Ureter (tissue), 1 donor: ENCODE measurements around the gene SURF1. TPM values are rescaled to one million over a fixed set of nuclear protein-coding genes. Genes with fewer than 3 reads are reported as not detected.

ENCODE experiments used
- DNase-seq: peaks from one replicate; pipeline ENCODE4 v3.0.0-alpha.2; 2020; ENCODE audit warnings: low spot score
- total RNA-seq: library from RNA; stranded (reverse); gene quantifications from one replicate; pipeline ENCODE4 v1.2.4, GENCODE V29; 2023
- donor health status: DM: yes; HTN: yes; CAD: no.

The SURF1 gene
- total RNA-seq, 1 donor from 2014 or later, result 42.2 TPM

DNA sequence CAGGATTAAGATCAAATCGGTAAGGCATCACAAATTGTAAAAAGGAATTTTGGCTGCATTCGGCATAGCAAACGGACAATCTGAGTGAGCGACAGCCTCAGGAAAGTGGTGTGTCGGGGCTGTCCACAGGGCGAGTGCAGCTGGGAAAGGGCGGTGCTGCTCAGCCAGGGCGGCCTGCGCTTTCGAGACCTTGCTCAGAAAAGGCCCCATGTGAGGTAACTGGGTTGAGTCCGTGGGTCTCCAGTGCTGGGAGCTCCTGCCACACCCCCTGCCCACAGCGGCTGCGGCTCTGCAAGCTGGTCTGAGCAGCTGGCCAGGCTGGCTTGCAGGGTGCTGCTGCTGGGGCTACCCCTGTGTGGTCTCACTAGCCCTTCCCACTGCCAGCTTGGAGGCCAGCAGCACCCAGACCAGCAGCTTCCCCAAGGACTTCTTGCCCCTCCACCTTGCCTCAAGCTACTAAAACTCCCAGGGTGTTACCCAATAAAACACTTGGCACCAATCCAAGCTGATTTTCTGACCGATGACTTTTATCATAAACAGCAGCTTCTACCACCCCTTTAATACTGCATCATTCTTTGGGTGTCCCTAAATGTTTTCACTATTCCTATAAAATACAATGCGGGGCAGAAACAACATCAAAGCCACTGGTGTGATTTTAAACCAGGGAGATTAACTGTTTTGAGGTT lies 6.2 kb upstream of the SURF1 start:
- DNase-seq, result no peak

DNA sequence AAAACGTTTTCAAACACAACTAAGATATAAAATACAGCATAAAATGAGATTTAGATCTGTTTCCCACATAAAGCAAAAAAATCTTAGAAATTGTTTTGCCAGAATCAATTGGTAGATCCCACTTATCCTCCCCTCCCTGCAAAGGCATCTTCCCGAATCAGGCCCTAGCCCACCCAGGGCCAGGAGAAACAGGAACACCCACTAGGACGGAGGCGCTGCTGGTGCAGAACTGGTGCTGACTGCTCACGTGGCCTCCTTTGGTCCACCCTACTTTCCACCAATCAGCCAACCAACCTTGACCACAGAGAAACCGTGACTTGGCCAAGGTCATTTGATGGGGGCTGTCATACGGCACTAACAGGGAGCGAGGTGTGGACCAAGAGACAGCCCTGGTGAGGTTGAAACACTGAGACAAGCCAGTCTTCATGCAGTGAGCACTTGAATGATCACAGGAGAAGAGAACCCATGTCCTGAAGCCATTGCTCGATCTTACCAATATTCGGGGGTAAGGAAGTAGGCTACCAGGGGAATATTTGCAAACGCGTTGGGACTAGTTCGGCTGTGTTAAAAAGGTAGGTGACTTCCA lies 5.3 kb upstream of the SURF1 start:
- no peak for DNase-seq

DNA sequence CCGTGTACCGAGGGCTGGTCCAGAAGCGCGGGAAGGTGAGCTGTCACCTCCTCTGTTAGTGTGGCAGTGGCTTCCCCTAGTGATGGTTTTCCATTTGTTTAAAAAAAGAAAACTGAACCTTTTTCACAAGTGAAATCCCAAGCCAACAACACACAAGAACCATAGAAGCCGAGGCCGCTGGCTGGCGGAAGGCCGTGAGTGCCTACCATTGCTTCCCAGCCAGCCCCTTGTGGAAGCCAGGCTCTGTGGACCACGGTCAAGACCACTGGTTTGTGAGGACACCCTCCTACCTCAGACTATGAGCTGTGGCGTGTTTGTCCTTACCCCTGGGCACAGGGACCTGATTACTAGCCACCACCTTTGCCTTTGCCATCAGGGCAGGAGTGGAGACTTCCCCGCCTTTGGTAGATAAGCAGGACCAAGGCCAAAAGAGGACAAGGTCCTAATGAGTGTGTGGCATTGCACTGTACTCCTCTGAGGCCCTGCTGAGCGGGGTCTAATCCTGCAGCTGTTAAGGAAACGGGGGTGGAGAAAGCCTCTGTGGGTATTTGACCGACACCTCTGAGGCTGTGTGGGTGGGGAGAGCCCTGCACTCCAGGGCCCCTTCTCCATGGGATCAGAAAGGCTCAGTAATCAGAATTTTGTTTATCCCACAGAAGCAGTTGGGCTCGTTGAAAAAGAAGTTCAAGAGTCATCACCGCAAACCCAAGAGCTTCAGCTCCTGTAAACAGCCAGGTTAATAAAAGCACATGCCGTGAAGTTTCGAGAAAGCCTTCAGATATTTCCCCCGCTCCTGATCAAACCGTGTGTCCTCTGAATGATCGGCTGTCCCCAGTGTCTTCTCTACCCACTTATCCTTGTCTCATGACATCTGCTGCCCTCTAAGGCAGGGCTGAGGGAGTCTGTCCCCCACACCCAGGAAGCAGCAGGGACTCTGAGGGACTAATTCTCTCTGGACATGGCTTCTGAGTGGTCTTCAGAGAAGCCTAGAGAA lies 4.4 kb upstream of the SURF1 start:
- DNase-seq, result no peak

DNA sequence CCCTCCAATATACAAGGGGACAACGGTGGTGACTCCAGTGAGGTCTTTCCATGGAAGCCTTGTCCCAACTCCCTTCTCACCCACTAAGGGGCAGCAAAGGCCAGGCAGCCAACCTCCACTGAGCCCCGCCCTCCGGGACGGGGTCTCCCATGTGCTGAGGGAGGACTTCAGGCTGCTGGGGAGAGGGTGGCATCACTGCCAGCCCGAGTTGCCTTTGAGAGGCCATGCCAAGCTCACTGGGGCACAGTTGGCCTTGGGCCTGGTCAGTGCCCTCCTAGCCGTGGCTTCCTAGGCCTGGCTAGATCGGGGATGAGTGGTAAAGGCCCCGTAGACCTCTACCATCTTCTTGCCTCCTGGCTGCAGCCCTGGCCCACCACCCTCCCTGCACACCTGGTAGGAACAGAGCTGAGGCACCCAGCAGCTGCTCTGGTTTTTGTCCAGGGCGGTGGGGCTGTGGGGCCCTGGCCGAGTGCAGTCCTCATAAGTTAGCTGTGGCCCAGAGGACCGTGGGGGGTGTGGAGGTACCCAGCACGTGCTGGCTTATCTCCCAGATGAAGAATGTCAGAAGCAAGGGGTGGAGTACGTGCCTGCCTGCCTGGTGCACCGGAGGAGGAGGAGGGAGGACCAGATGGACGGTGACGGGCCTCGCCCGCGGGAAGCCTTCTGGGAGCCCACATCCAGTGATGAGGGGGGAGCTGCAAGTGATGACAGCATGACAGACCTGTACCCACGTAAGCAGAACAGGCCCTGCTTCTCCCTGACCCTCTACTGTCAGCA lies 3.3 kb upstream of the SURF1 start:
- no peak for DNase-seq

DNA sequence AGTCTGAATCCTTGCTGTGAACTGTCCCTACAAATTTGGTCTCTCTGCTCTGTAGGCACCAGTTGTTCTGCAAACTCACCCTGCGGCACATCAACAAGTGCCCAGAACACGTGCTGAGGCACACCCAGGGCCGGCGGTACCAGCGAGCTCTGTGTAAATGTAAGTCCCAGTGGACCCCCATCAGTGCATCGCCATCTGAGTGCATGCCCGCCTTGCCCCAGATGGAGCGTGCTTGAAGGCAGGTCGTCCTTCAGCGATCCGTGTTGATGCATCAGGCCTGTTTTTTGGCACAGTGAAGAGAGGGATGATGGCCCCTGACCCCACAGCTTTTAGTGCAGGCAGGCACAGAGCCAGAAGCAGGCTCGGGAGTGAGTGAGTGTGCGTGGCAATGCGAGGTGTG lies 1.4 kb upstream of the SURF1 start:
- no peak for DNase-seq

DNA sequence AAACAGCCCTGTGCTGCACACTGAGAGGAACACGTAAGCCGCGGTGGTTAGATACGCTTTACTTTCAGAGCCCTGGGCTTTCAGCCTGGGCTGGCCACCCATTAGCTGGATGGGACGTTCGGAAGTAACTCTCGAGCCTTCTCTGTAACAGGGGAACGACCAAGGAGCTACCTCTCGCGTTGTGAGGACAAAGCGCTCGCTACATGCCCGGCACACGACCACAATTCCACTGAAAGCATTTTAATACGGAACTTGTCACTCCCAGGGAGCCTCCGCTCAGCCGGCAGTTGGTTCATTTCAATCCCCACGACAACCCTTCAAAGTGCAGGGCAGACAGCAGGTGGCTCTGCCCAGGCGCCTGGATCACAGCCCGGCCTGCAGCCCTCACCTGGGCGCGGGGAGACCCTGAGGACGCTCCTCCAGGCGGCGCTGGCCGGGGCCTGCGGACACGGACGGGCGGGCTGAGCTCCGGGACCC lies 368 bp downstream of the SURF1 start:
- DNase-seq, result no peak

DNA sequence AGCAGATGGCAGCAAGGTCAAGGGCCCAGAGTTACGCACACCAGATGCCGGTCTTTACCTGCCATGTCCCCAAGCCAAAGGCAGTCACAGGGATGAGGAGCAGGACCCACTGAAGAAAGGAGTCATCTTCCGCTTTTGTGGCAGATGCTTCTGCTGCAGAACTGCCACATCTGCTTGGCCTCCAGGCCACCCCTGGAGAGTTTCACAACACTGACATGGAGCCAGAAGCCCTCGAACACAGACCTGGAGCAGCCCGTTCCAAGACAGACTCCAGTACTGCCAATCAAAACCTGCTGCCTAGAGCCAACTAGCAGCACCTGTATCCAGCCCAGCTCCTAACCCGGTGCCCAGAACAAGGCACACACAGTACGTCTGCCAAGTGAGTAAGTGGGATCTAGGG lies 1.5 kb downstream of the SURF1 start:
- no peak for DNase-seq

DNA sequence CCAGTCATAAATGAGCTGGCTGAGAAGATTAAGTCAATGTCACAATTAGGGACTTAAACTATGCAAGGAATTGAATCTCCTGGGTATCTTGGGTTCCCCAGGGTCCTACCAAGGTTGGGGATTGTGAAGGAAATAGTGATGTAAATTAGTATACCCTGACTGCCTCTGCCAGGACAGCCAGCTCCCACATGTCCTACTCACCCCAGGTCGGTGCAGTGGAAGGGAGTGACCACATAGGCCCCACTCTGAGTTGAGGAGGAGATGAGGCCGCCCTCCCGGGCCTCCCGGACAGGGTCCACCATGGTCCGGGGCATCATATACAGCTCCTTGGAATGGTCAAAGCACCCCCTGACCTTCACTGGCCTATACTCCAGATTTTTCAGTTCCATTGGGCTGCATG lies 2.7 kb downstream of the SURF1 start:
- no peak for DNase-seq

DNA sequence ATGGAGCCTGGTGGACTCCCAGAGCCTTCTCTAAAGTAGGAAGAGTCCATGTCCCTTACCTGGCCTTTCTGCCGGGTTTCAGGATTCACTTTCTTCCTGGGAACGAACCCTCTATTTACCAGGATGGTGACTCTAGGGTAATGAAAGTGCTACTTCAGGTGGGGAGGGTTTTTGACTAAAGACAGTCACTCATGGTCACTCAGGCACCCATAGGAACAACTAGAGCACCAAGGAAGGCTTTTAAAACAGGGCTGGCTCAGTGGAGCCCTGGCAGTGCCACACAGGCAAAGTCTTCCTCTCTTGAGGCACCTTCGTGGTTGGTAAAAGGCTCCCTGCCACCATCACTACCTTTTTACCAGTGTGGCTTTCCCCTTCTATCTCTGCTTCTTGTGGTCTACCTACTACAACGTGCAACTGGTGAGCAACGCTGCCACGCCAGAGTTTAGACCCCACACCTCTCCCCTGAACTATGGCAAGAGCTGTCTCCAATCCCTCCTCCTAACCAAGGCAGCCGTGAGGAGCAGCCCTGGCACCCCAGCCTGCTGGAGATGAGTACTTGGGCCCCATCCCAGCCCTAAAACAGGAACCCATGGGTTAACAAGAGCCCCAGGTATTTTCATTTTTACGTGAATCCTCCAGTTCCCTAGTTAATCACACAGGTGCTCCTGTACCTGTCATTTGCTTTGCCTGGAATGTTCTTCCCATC lies 3.5 kb downstream of the SURF1 start:
- no peak for DNase-seq

DNA sequence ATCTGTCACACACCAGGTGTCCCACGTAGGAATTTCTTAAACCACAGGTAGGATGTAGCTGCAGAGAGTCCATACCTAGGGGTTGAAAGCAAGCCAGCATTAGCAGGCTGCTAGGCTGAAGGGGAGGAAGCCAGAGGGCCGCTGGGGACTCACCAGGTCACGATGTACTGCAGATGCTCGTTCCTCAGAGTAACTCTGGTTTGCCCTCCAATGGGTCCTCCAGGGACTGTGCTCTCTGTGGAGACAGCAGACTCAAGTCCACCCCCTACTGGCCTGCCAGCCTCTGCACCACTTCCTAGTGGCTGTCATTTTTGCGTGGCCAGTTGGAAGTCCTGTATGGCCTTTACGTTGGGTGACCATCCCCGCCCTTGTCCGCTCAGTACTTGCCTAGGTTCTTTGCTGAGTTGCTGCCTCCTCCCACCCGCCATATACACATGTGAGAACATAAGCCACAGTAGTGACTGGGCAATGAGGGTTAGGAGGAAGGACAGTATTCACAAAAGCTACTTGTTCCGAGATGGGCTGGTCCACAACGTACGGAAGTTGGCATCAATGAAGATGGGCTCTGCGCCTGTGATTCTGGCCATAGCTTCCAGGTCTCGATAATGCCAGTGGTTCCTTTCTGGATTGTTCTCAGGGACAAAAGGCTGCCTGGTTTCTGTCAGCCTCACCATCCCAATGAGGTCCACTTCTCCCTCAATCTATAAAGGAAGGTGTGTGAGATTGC lies 4.2 kb downstream of the SURF1 start:
- no peak for DNase-seq

DNA sequence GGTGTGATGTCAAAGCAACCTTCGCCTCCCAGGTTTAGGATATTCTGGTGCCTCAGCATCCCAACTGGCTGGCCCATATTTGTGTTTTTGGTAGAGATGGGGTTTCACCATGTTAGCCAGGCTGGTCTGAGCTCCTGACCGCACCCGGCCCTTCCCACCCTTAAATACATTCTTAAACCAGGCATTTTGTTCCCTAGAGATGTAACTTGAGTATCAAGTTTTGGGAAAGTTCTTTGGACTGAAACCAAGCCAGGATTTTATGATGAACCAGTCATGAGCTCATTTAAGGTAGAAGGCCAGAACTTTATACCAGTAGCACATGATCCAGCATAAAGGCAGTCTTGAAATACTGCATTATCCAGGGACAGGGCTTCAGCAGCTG lies 4.8 kb downstream of the SURF1 start:
- DNase-seq, result no peak

DNA sequence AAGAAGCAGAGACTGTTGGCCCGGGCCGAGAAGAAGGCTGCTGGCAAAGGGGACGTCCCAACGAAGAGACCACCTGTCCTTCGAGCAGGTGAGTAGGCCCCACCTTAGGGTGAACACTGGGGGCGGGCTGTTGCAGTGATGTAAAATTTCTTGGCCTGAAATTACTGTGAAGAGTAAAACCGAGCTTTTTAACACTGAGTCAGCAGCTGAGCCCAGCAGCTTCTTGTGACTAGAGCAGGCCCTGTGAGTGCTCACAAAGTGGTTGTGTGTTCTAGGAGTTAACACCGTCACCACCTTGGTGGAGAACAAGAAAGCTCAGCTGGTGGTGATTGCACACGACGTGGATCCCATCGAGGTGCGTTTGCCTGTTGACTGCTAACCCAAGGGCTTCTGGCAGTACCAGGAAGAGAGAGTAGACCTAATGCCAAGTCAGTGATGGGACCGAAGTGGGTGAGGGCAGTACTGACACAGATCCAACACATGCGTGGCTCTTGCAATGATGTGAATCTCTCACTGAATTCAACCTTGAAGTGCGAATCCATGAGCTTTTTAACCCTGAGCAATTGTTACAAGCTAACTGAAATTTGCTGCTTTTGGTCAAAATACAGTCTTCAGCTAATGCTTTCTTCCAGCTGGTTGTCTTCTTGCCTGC lies 6.2 kb downstream of the SURF1 start:
- no peak for DNase-seq

DNA sequence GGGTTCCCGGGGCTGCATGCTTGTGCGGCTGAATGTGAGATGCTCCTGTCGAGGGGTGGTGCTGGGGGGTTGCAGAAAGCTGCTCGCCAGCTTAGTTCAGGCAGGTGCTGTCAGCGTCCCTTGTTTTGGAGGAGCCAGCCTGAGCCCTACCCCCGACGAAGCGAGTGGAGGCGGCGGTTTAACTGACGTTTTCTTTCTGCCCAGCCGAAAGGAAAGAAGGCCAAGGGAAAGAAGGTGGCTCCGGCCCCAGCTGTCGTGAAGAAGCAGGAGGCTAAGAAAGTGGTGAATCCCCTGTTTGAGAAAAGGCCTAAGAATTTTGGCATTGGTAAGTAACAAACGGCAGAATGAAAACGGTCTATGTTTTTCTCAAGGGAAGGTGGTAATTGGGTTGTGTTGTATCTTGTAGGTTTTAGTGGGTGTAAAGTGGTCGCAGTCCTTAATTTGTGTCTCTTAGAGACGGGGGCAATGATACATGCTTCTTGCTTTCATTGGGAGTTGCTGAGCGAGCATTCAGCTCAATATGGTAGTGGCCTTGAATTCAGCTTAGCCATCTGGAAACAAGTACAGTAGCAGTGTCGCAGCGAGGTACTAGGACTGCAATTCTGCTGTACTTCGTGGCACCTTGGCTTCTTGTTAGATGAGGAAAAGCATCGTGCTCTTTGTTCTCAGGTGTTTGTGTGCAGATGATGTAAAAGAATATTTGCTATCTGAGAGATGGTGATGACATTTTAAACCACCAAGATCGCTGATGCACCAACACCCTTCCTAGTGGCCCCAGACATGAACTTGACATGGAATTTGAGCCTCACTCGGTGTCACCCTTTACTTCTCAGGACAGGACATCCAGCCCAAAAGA lies 7.3 kb downstream of the SURF1 start:
- no peak for DNase-seq

DNA sequence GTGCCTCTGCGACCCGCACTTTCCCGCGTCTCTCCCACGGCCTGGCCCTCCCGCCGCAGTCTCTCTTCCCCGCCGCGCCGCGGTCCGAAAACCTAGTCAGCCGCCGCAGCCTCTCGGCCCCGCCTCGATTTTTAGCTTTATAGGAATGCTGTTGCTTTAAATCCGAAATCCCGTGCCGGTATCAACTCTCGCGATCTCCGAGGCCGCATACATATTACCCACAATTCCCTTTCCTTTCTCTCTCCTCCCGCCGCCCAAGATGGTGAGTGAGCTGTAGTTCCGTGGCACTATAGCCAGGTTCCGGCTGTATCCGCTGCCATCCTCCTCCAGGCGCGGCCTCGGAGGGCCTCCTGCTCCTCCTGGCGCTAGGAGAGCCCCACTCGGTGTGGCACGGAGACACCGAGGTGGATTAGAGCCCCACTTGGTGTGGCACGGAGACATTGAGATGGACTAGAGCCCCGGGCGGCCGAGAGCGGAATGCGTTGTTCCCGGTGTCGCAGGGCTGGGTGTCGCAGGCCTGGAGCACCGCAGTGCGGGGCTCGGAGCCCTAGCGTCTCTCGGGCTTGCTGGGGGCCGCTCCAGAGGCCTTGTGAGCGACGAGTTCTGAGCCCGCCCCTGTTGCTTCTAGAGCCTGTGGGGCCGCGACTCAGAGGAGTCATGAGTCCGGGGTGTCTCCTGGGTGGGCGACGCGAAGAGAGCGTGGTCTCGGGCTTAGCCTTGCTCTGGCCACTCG lies 8.1 kb downstream of the SURF1 start, which contains the start of the genes MED22 and RPL7A:
TSS of gene MED22 (minus strand) at position 147 of the 733 bp plus-strand sequence. CDS start 1,469 bp downstream, outside the sequence.
TSS of gene RPL7A (plus strand) at position 234 of the 733 bp plus-strand sequence. CDS start at position 260, 26 bp downstream.
- peak; percentile 96 for DNase-seq

DNA sequence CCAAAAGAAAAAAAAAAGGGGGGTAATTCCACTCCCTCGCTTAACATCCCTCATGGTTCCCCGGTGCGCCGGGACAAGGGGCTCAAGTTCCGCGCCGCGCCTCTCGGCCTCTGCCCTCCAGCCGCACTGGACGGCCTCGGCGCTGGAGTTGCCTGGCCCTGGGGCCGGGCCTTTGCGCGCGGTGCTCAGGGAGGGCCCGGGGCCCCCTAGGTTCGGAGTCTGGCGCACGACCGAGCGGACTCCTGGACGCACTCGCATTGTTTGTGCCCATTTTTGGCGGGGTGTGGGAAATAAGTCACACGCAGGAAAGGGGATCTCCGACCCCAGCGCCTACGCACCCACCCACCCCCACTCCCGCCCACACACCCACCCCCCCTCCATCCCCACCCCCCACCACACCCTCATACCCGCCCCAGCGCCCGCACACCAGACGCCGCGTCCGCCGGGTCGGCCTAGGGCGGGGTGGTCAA lies 8.7 kb downstream of the SURF1 start:
- DNase-seq, result no peak

DNA sequence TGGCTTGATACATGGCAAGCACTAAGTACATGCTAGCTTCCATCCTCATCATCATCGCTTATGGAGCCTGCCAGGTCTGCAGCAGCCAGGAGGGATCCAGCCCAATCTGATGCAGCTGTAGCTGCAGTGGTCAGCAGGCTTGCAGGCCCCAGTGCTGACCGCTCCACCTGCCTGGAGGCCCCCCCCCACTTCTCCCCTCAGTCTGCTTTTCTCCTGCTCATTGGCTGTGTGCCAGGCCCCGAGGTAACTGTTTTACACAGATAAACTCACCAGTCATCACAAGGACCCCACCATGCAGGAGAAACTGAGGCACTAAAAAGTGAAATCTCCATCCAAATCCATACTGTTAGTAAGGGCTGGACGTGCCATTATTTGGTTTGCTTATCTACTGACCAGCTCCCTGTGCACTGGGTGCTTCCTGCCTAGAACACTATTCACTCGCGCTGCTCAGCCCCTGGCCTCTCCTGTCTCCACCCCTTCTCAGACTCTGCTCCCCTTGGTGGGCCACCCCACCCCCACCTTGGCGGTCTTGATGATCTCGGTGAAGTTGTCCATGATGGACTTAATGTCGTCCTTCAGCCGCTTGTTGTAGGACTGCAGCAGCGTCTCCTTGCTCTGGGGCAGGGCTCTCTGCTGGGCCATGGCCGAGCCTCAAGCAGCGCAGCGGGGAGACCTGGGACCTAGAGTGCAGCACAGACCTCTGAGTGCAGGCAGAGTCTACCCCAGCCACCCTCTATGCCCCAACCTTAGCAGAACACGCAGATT lies 10.1 kb downstream of the SURF1 start:
- no peak for DNase-seq

DNA sequence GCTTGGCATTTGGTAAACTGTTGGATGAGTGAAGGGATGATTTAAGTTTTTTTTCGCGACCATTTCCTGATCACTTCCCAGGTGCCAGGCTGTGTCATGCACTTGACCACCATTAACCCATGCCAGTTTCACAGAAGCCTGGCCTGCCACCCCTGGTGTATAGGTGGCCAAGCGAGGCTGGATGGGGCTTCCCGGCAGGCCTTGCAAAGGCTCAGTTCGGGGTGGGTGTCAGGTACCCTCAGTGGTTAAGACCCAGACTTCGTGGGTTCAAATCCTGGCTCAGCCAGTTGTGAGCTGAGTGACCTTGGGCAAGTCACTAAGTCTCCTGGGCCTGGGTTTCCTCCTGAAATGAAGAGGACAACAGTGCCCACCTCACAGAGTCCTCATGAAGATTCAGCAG lies 10.7 kb downstream of the SURF1 start:
- DNase-seq, result no peak
